ENCODE results near the gene ST7.

Gene ST7

GRCh38 chr7:117006907-117007684 is 53.8 kb downstream of the ST7 start:
- DNase-seq (ENCODE audit: low read depth, low spot score) = no peak
- in situ Hi-C loops (cut with HindIII; ENCODE audit: low sequenced_read_pairs) = no loop called here
- TF ChIP-seq, protein P1, sequence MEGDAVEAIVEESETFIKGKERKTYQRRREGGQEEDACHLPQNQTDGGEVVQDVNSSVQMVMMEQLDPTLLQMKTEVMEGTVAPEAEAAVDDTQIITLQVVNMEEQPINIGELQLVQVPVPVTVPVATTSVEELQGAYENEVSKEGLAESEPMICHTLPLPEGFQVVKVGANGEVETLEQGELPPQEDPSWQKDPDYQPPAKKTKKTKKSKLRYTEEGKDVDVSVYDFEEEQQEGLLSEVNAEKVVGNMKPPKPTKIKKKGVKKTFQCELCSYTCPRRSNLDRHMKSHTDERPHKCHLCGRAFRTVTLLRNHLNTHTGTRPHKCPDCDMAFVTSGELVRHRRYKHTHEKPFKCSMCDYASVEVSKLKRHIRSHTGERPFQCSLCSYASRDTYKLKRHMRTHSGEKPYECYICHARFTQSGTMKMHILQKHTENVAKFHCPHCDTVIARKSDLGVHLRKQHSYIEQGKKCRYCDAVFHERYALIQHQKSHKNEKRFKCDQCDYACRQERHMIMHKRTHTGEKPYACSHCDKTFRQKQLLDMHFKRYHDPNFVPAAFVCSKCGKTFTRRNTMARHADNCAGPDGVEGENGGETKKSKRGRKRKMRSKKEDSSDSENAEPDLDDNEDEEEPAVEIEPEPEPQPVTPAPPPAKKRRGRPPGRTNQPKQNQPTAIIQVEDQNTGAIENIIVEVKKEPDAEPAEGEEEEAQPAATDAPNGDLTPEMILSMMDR (IDR thresholded peaks at IDR 0.05; ENCODE audit: low read depth, low read length) = no peak
- no peak overlapping the region for H3K4me3 ChIP-seq (ENCODE audit: low read depth, low read length)

DNA sequence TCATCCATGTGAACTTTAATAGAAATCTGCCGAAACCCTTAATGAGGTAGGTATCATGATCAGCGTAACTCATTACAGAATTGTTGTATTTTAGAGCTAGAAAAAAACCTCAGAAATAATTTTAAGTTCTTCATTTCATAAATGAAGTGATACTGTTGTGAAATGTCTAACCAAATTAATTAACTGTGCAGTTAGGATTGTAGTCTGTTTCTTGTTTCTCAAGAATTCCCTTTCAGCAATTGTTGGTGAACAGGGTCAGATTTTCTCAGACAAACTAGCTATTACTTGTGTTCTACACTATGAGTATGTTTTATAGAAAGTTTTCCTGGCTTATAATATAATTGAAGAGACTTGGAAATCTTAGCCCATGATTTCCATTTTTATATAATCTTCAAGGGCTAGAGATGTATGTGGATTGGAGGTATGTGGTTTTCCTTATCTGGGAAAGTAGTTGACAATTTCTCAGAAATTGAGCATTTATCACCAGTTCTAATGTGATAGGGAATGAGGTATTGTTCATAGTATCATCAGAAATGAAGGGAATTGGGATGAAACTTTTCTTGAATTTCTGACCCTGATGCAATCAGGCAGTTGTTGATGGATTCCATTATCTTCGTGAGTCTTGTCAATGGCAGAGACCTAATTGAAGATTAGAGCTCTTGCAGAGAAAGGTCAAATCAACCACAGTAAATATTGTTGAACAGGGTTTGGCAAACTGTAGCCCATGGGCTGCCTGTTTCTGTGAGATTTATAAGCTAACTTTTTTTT is 55.0 kb downstream of the ST7 start:
- DNase-seq (ENCODE audit: low read depth, low spot score) = no peak
- H3K4me3 ChIP-seq (ENCODE audit: low read depth, low read length) = no peak overlapping the region
- in situ Hi-C loops (cut with HindIII; ENCODE audit: low sequenced_read_pairs) = no loop called here
- TF ChIP-seq, protein P1 (IDR thresholded peaks at IDR 0.05; ENCODE audit: low read depth, low read length) = no peak

- in situ Hi-C loops (cut with HindIII; ENCODE audit: low sequenced_read_pairs) = no loop called here
- TF ChIP-seq, protein P1 (IDR thresholded peaks at IDR 0.05; ENCODE audit: low read depth, low read length) = no peak
- no peak overlapping the region for H3K4me3 ChIP-seq (ENCODE audit: low read depth, low read length)
- DNase-seq (ENCODE audit: low read depth, low spot score) = peak; percentile 83
Observed at GRCh38 chr7:117008886-117009531, 55.7 kb downstream of the ST7 start.

GRCh38 chr7:117009705-117010361 is 56.5 kb downstream of the ST7 start:
- TF ChIP-seq, protein P1 (IDR thresholded peaks at IDR 0.05; ENCODE audit: low read depth, low read length) = no peak
- no peak overlapping the region for H3K4me3 ChIP-seq (ENCODE audit: low read depth, low read length)
- DNase-seq (ENCODE audit: low read depth, low spot score) = no peak
- in situ Hi-C loops (cut with HindIII; ENCODE audit: low sequenced_read_pairs) = no loop called here

- TF ChIP-seq, protein P1 (IDR thresholded peaks at IDR 0.05; ENCODE audit: low read depth, low read length) = no peak
- DNase-seq (ENCODE audit: low read depth, low spot score) = no peak
- H3K4me3 ChIP-seq (ENCODE audit: low read depth, low read length) = no peak overlapping the region
- in situ Hi-C loops (cut with HindIII; ENCODE audit: low sequenced_read_pairs) = no loop called here
Observed at GRCh38 chr7:117010375-117011133, 57.3 kb downstream of the ST7 start.

Measured in astrocyte of the spinal cord (primary cell).